CD4-positive, alpha-beta T cell treated with Interferon alpha-2 for 1 hour (primary cell): Measurements from ENCODE around the gene CERT1.

ENCODE experiments used
- DNase-seq, 2 donors: peaks; one replicate each; pipeline ENCODE4 v3.0.0-alpha.2; 2020 to 2022

The CERT1 gene

GRCh38 chr5:75381456-75381855 lies 130.0 kb downstream of the CERT1 start:
- no peak for DNase-seq

- DNase-seq: no peak
These were observed 131.3 kb downstream of the CERT1 start for GRCh38 chr5:75380099-75380498.

GRCh38 chr5:75375414-75375813 lies 136.0 kb downstream of the CERT1 start:
- DNase-seq: no peak

GRCh38 chr5:75374394-75374814 lies 137.0 kb downstream of the CERT1 start:
- no peak for DNase-seq

GRCh38 chr5:75373862-75374261 lies 137.6 kb downstream of the CERT1 start:
- no peak for DNase-seq

- DNase-seq: no peak
These were observed 143.0 kb downstream of the CERT1 start for GRCh38 chr5:75368391-75368790.

GRCh38 chr5:75367401-75367800 lies 144.0 kb downstream of the CERT1 start:
- no peak for DNase-seq

- DNase-seq: no peak
These were observed 144.6 kb downstream of the CERT1 start for GRCh38 chr5:75366787-75367186.

- no peak for DNase-seq
These were observed 145.7 kb downstream of the CERT1 start for GRCh38 chr5:75365740-75366139.

- no peak for DNase-seq
These were observed 146.7 kb downstream of the CERT1 start for GRCh38 chr5:75364571-75365280.

- no peak for DNase-seq
These were observed 147.5 kb downstream of the CERT1 start for GRCh38 chr5:75363726-75364495.

GRCh38 chr5:75363111-75363510 lies 148.3 kb downstream of the CERT1 start:
- DNase-seq: no peak

GRCh38 chr5:75362474-75362975 lies 148.9 kb downstream of the CERT1 start:
- DNase-seq: no peak

- no peak for DNase-seq
These were observed 150.1 kb downstream of the CERT1 start for GRCh38 chr5:75361310-75361709.

GRCh38 chr5:75358117-75358516 lies 153.3 kb downstream of the CERT1 start:
- no peak for DNase-seq

- DNase-seq: no peak
These were observed 154.7 kb downstream of the CERT1 start for GRCh38 chr5:75356719-75357118.

- no peak for DNase-seq
These were observed 156.2 kb downstream of the CERT1 start for GRCh38 chr5:75355236-75355635.

GRCh38 chr5:75351139-75351926 lies 160.1 kb downstream of the CERT1 start:
- DNase-seq: no peak

- DNase-seq: no peak
These were observed 161.8 kb downstream of the CERT1 start for GRCh38 chr5:75349663-75350062.

- DNase-seq: no peak
These were observed 163.2 kb downstream of the CERT1 start for GRCh38 chr5:75348241-75348640.

GRCh38 chr5:75342836-75343235 lies 168.6 kb downstream of the CERT1 start:
- DNase-seq: no peak

GRCh38 chr5:75341934-75342333 lies 169.5 kb downstream of the CERT1 start:
- no peak for DNase-seq

GRCh38 chr5:75340714-75341478 lies 170.5 kb downstream of the CERT1 start:
- no peak for DNase-seq
